Embryonic facial prominence (tissue), 1 donor: ENCODE results near the gene MC4R.
"Not testable (repeated sequence)": the region's sequence is repeated elsewhere in the genome, so short reads cannot be mapped to it uniquely, and the experiment has no call there.

Experiments used
- DNase-seq: peaks from one replicate; pipeline ENCODE4 v3.0.0-alpha.2; 2016; ENCODE audit errors: extremely low spot score

The MC4R gene

GRCh38 chr18:60372596-60372995 is at the start of gene MC4R:
TSS of gene MC4R (minus strand) at chr18:60372775. CDS start at chr18:60372349, 426 bp downstream.
- DNase-seq, result peak; percentile 64

GRCh38 chr18:60422306-60422705 is 49.7 kb upstream of the MC4R start:
- DNase-seq, result not testable (repeated sequence)

- no peak for DNase-seq
Observed at GRCh38 chr18:60421356-60422118, 49.0 kb upstream of the MC4R start.

- no peak for DNase-seq
Observed at GRCh38 chr18:60417946-60418345, 45.4 kb upstream of the MC4R start.

- DNase-seq, result no peak
Observed at GRCh38 chr18:60413944-60414547, 41.5 kb upstream of the MC4R start.

GRCh38 chr18:60411715-60412114 is 39.1 kb upstream of the MC4R start:
- DNase-seq, result no peak

- DNase-seq, result no peak
Observed at GRCh38 chr18:60406721-60407120, 34.1 kb upstream of the MC4R start.

GRCh38 chr18:60404486-60405085 is 32.0 kb upstream of the MC4R start:
- no peak for DNase-seq

GRCh38 chr18:60401346-60401745 is 28.8 kb upstream of the MC4R start:
- DNase-seq, result no peak

- DNase-seq, result no peak
Observed at GRCh38 chr18:60391571-60392226, 19.1 kb upstream of the MC4R start.

GRCh38 chr18:60389314-60389713 is 16.7 kb upstream of the MC4R start:
- no peak for DNase-seq

GRCh38 chr18:60385693-60386092 is 13.1 kb upstream of the MC4R start:
- no peak for DNase-seq

- DNase-seq, result no peak
Observed at GRCh38 chr18:60383893-60384292, 11.3 kb upstream of the MC4R start.

GRCh38 chr18:60377778-60378469 is 5.3 kb upstream of the MC4R start:
- DNase-seq, result no peak

GRCh38 chr18:60372132-60372531 is 443 bp downstream of the MC4R start:
- DNase-seq, result no peak

GRCh38 chr18:60358516-60358915 is 14.1 kb downstream of the MC4R start:
- DNase-seq, result no peak

GRCh38 chr18:60350941-60351340 is 21.6 kb downstream of the MC4R start:
- no peak for DNase-seq

GRCh38 chr18:60350150-60350549 is 22.4 kb downstream of the MC4R start:
- DNase-seq, result no peak

- DNase-seq, result no peak
Observed at GRCh38 chr18:60347526-60348045, 25.0 kb downstream of the MC4R start.

- no peak for DNase-seq
Observed at GRCh38 chr18:60339018-60339417, 33.6 kb downstream of the MC4R start.

- DNase-seq, result no peak
Observed at GRCh38 chr18:60331890-60332289, 40.7 kb downstream of the MC4R start.

- no peak for DNase-seq
Observed at GRCh38 chr18:60329131-60329530, 43.4 kb downstream of the MC4R start.
